GM12875 (cell line): ENCODE results near the gene TBRG4.

ENCODE experiments used
- H3K4me3 ChIP-seq: one replicate; pipeline ENCODE4 v1.5.1; 2011; ENCODE audit warnings: low read depth, low read length, control low read depth
- TF ChIP-seq, protein P1 (sequence below): IDR thresholded peaks from 2 replicates; pipeline ENCODE4 v1.5.1; 2011; ENCODE audit warnings: low read depth, mild to moderate bottlenecking, control low read depth, inconsistent platforms, low read length, moderate library complexity, borderline replicate concordance; ENCODE audit not compliant: insufficient read depth

The TBRG4 gene

DNA sequence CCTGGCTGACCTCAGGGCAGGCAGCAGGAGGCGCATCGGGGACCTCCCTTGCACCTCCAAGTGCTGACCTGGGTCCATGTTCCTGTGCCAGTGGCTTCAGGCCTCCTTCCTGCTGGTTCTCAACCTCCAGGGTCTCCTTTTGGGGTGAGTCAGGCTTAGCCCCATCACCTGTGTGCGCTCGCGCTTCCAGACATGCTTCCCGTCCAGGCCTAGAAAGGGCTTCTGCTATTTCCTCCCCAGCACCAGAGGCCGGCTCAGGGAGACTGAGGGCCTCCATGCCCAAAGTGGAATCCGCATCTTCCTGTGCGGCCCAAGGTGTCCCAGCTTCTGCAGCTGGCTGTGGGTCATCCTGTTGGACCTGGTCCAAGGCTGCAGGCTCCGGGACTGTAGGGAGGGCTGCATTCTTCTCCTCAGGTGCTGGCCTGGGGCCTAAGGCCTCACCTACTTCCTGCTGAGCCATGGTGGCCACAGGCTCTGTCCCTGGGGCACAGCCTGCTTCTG, 28.6 kb downstream of the TBRG4 start:
- TF ChIP-seq, protein P1, sequence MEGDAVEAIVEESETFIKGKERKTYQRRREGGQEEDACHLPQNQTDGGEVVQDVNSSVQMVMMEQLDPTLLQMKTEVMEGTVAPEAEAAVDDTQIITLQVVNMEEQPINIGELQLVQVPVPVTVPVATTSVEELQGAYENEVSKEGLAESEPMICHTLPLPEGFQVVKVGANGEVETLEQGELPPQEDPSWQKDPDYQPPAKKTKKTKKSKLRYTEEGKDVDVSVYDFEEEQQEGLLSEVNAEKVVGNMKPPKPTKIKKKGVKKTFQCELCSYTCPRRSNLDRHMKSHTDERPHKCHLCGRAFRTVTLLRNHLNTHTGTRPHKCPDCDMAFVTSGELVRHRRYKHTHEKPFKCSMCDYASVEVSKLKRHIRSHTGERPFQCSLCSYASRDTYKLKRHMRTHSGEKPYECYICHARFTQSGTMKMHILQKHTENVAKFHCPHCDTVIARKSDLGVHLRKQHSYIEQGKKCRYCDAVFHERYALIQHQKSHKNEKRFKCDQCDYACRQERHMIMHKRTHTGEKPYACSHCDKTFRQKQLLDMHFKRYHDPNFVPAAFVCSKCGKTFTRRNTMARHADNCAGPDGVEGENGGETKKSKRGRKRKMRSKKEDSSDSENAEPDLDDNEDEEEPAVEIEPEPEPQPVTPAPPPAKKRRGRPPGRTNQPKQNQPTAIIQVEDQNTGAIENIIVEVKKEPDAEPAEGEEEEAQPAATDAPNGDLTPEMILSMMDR = no peak
- H3K4me3 ChIP-seq = no peak overlapping the region

DNA sequence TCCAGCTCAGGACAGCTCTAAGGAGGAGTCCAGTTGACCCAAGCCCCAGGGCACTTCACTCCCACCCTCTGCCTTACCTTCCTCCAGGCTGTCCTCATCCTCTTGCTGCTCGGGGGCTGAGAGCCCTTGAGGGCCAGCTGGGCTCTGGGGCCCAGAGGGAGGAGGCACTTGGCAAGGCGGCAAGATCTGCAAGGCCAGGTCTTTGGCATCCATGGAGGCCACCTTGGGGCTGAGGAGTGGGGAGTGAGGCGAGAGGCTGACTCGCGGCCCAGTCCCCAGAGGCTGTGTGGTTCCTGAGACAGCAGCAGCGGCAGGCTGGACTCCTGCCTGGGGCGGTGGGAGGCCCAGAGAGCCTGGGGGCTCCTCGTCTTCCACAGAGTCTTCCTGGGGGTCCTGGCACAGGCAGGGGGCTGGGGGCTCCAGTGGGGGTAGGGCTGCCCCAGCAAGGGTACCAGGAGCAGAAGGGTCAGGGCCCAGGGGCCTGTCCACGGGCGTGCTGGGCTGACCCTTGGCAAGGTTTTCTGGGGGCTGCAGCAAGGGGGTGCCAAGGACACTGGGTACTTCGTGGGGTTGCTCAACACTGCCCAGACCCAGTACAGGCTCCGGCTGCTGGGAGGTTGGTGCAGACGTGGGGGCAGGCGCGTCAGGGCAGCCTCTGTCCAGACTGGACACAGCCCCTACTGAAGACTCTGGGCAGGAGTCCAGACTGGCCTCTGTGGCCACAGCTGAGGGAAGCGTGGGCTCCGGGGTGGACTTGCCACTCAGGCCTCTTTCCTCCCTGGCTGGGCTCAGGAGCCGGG, 29.3 kb downstream of the TBRG4 start:
- TF ChIP-seq, protein P1 = no peak
- H3K4me3 ChIP-seq = no peak overlapping the region

DNA sequence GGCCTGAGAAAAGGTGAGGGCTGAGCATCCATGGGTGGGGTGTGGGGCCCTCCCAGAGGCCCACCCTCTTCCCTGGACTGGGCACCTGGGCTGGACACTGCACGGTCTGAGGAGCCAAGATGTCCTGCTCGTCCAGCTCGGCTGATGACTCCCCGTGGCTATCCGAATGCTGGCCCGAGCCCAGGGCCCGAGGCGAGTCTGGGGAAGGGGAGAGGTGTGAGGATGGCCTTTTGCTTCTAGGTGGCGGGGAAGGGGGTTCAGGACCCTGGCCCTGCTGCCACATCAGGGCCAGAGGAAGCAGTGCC, 29.9 kb downstream of the TBRG4 start:
- no peak overlapping the region for H3K4me3 ChIP-seq
- TF ChIP-seq, protein P1 = no peak

DNA sequence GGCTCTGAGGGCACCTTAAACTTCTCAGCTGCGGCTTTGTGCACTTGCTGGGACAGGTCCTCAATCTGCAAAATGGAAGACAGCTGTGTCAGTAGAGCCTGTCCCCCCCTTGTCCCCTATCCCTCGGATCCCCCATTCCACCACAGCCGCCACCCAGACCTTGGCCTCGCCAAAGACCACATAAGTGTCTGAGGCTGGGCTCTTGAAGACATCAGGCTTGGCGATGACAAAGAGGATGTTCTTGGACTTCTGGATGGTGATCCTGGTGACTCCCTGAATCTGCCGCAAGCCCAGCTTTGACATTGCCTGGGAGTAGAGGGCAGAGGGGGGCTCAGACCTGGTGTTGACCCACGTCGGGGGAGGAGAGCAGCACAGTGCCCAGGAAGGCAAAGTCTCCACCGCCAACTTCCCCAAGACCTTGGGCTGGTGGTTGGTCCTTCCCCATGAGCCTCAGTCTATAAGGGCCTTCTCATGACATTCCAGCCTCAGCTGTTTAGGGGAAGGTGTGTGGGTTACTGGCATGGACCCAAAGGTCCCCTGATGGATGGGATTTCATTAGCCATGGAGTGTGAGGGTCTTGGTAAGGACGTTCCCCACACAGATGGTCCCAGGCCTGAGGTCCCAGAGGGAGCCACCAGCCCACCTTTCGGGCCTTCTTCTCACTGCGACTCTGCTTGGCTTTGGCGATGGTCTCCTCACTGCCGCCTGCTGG, 30.4 kb downstream of the TBRG4 start:
- H3K4me3 ChIP-seq = no peak overlapping the region
- TF ChIP-seq, protein P1 = no peak

DNA sequence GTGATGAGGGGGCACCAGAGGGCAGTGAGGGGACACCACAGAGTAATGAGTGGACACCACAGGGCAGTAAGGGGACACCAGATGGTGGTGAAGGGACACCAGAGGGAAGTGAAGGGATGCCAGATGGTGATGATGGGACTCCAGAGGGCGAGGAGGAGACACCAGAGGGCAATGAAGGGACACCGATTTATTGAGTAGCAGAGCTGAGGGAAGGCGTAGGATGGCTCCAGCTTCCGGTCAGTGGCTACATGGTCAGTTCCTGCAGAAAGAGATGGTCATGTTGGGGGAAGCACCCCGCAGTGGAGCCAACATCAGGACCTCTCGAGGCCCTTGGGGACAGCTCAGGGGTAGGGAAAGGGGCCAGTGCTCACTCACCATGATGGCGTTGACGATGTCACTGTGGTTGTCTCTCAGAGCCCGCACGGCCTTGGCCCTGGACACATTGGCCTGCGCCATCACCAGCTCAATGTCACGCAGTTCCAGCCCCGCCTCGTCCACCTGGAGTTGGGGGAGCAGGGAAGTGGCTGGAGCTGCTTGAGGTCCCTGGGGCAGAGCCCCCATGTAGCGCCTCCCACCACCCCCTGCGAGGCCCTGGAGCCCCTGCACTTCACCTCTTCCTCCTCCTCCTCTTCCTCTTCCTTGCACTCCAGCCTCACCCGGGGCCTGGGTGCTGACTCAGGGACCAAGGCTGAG, 31.1 kb downstream of the TBRG4 start:
- TF ChIP-seq, protein P1 = no peak
- H3K4me3 ChIP-seq = no peak overlapping the region

DNA sequence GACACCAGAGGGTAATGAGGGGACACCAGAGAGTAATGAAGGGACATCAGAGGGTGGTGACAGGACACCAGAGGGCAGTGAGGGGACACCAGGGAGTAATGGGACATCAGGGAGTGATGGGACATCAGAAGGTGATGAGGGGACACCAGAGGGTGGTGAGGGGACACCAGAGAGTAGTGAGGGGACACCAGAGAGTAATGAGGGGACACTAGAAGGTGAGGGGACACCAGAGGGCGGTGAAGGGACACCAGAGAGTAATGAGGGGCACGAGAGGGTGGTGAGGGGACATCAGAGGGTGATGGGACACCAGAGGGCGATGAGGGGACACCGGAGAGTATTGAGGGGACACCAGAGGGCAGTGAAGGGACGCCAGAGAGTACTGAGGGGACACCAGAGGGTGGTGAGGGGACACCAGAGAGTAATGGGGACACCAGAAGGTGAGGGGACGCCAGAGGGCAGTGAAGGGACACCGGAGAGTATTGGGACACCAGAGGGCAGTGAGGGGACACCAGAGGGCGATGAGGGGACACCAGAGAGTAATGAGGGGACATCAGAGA, 33.3 kb downstream of the TBRG4 start:
- TF ChIP-seq, protein P1 = no peak
- no peak overlapping the region for H3K4me3 ChIP-seq
